Kidney (tissue), 14 donors: Measurements from ENCODE around the gene ZNF423. TPM values are rescaled to one million over a fixed set of nuclear protein-coding genes. Genes with fewer than 3 reads are reported as not detected.

Source experiments
- DNase-seq, 5 donors: peaks; one replicate each; pipeline ENCODE4 v3.0.0-alpha.2; 2013 to 2020
- FAIRE-seq: peaks from 2 replicates; lab custom pipeline; 2012; peaks lifted over from hg19 to GRCh38; lab: Jason Lieb, UNC
- H3K27ac ChIP-seq, 2 donors: one replicate each; pipeline ENCODE4 v1.7.0; 2013; ENCODE audit warnings: low read depth in 2 of 2, low read length in 2 of 2, inconsistent platforms in 1 of 2
- H3K27me3 ChIP-seq: one replicate; pipeline ENCODE4 v1.7.1; 2013; ENCODE audit warnings: low read length, inconsistent platforms; ENCODE audit not compliant: control insufficient read depth, insufficient read depth
- H3K36me3 ChIP-seq, 3 donors: one replicate each; pipeline versions ENCODE4 v1.7.0 to v1.7.1; 2013; ENCODE audit warnings: low read length in 3 of 3, control low read depth in 1 of 3, inconsistent platforms in 1 of 3; ENCODE audit not compliant: insufficient read depth in 3 of 3, control insufficient read depth in 2 of 3
- H3K4me1 ChIP-seq, 3 donors: one replicate each; pipeline versions ENCODE4 v1.7.0 to v1.7.1; 2013; ENCODE audit warnings: low read length in 3 of 3, inconsistent platforms in 1 of 3, low read depth in 1 of 3; ENCODE audit not compliant: control insufficient read depth in 2 of 3, insufficient read depth in 2 of 3
- H3K4me3 ChIP-seq, 3 donors: one replicate each; pipeline versions ENCODE4 v1.7.0 to v1.8.1; 2013; ENCODE audit warnings: low read length in 3 of 3, control low read depth in 1 of 3, inconsistent platforms in 1 of 3
- H3K9ac ChIP-seq, 3 donors: one replicate each; pipeline versions ENCODE4 v1.7.0 to v1.7.1; 2013; ENCODE audit warnings: low read length in 3 of 3, control low read depth in 1 of 3, inconsistent platforms in 1 of 3
- H3K9me3 ChIP-seq, 3 donors: one replicate each; pipeline versions ENCODE4 v1.7.0 to v1.7.1; 2013; ENCODE audit warnings: low read length in 3 of 3, control low read depth in 1 of 3, inconsistent platforms in 1 of 3; ENCODE audit not compliant: control insufficient read depth in 2 of 3, insufficient read depth in 1 of 3
- intact Hi-C: fragments of 100-400 bp; cut with DNase I; formaldehyde crosslinking; loops from one replicate; pipeline ENCODE4 v1.11.1; 2022
- polyA plus RNA-seq: library from polyadenylated mRNA; stranded (reverse); fragments of 350-450 nt; fragmentation: Illumina TruSeq; extraction: RNeasy Lipid Tissue Mini Kit (QIAGEN cat#74804); gene quantifications from one replicate; pipeline ENCODE4 v1.2.3, GENCODE V29; 2014; ENCODE audit warnings: low read depth, low replicate concordance; ENCODE audit not compliant: insufficient read depth
- total RNA-seq: library from RNA; stranded (reverse); fragmentation: NEBNext Ultra II Directional; extraction: Animal tissue kit (Norgen Biotek cat#: 25700); gene quantifications from one replicate; pipeline ENCODE4 v1.2.1, GENCODE V29; 2021
- TF ChIP-seq, protein P1 (sequence below): IDR thresholded peaks from 3 replicates; pipeline ENCODE4 v1.5.1; 2012; ENCODE audit warnings: mild to moderate bottlenecking, moderate library complexity, borderline replicate concordance; ENCODE audit not compliant: insufficient read depth; ENCODE audit errors: extremely low read depth
- donor health status: control.
- donor health status: control.
- donor health status: control.
- donor health status: control.
- donor health status: control.
- donor health status: DM: yes; HTN: yes; CAD: no.
- donor health status: Normal renal cell carcinoma (clear cell type).

Gene ZNF423
- total and polyA plus RNA-seq, 2 donors from 2014 or later: 2.0 to 8.4 TPM

DNA sequence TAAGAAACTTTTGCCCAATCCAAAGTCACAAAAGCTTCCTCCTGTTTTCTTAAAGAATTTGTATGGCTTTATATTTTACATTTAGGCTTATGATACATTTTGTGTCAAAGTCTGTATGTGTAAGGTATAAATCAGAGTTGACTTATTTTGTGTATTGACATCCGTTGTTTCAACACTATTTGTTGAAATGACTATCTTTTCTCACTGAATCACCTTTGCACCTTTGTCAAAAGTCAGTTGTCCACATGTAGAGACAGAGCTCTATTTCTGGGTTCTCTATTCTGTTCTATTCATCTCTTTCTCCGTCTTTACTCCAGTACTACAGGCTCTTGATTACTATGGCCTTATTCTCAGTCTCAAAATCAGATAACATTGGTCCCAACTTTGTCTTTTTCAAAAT, 409.1 kb downstream of the ZNF423 start:
- Histone ChIP-seq H3K27me3 (no peaks in the 10 kb centered on the region), H3K36me3 (no peaks in the 10 kb centered on the region), H3K4me3 (no peak overlapping the region), H3K9me3 (no peaks in the 10 kb centered on the region), H3K4me1 (no peaks in the 10 kb centered on the region), H3K27ac (no peak overlapping the region), H3K9ac (no peak overlapping the region)
- intact Hi-C loops: no loop called here
- TF ChIP-seq, protein P1, sequence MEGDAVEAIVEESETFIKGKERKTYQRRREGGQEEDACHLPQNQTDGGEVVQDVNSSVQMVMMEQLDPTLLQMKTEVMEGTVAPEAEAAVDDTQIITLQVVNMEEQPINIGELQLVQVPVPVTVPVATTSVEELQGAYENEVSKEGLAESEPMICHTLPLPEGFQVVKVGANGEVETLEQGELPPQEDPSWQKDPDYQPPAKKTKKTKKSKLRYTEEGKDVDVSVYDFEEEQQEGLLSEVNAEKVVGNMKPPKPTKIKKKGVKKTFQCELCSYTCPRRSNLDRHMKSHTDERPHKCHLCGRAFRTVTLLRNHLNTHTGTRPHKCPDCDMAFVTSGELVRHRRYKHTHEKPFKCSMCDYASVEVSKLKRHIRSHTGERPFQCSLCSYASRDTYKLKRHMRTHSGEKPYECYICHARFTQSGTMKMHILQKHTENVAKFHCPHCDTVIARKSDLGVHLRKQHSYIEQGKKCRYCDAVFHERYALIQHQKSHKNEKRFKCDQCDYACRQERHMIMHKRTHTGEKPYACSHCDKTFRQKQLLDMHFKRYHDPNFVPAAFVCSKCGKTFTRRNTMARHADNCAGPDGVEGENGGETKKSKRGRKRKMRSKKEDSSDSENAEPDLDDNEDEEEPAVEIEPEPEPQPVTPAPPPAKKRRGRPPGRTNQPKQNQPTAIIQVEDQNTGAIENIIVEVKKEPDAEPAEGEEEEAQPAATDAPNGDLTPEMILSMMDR: no peak
- no peak for FAIRE-seq
- DNase-seq: no peak

GRCh38 chr16:49443576-49443975, 412.3 kb downstream of the ZNF423 start:
- FAIRE-seq (no peak), DNase-seq (no peak)
- Histone ChIP-seq H3K9ac (no peak overlapping the region), H3K4me3 (no peak overlapping the region), H3K4me1 (peaks cover 0 to 2% (median 0%) of the 10 kb centered on the region in 3 donors), H3K27me3 (no peaks in the 10 kb centered on the region), H3K9me3 (no peaks in the 10 kb centered on the region), H3K27ac (no peak overlapping the region), H3K36me3 (no peaks in the 10 kb centered on the region)
- TF ChIP-seq, protein P1: no peak
- intact Hi-C loops: no loop called here

- FAIRE-seq: no peak
- intact Hi-C loops: no loop called here
- no peak overlapping the region for H3K27ac ChIP-seq
These were observed 413.1 kb downstream of the ZNF423 start for GRCh38 chr16:49442805-49443204.

More at GRCh38 chr16:49442805-49443204, 413.1 kb downstream of the ZNF423 start:
- Histone ChIP-seq H3K36me3 (no peaks in the 10 kb centered on the region), H3K4me3 (no peak overlapping the region), H3K9ac (no peak overlapping the region), H3K4me1 (peaks cover 0 to 2% (median 0%) of the 10 kb centered on the region in 3 donors), H3K9me3 (no peaks in the 10 kb centered on the region), H3K27me3 (no peaks in the 10 kb centered on the region)
- peak in 1 of 5 donors; percentile 15 for DNase-seq
- TF ChIP-seq, protein P1: no peak
